GM13977 (cell line): ENCODE results near the gene LOC101059915.
"Not testable (repeated sequence)": the region's sequence is repeated elsewhere in the genome, so short reads cannot be mapped to it uniquely, and the experiment has no call there.

ENCODE experiments used
- DNase-seq: peaks from one replicate; pipeline ENCODE4 v3.0.0; 2012; ENCODE audit warnings: low spot score
- in situ Hi-C: fragments of 300-500 bp; cut with MboI; formaldehyde crosslinking; loops from one replicate; pipeline ENCODE4 v1.12.0; 2022; ENCODE audit warnings: low sequenced_read_pairs, low pct_unique_long_range_greater_than_20kb, mixed read lengths, inconsistent platforms; ENCODE audit not compliant: unreplicated experiment
- TF ChIP-seq, protein P1 (sequence below): IDR thresholded peaks from 2 replicates; pipeline ENCODE4 v1.5.1; 2012; ENCODE audit warnings: mild to moderate bottlenecking, control low read depth; ENCODE audit not compliant: insufficient read depth; ENCODE audit errors: extremely low read depth, missing control alignments

Gene LOC101059915

DNA sequence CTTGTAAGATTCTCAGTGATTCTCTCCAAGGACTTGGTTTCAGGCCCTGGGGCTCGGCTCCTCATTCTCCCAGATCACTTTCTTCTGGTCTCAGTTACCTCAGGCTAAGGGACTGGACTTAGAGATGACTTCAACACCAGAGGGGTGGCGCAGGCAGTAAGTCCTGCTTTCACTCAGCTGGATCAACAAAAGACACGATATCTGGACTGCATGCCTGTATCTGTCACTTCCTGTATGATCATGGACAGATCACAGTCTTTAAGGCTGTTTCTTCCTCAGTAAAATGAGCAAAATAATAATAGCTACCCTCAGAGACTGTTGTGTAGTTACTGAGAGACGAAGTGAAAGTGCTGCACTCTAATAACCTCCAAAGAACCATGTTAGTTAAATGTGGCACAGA is 29.5 kb upstream of the LOC101059915 start:
- DNase-seq, result no peak
- TF ChIP-seq, protein P1, sequence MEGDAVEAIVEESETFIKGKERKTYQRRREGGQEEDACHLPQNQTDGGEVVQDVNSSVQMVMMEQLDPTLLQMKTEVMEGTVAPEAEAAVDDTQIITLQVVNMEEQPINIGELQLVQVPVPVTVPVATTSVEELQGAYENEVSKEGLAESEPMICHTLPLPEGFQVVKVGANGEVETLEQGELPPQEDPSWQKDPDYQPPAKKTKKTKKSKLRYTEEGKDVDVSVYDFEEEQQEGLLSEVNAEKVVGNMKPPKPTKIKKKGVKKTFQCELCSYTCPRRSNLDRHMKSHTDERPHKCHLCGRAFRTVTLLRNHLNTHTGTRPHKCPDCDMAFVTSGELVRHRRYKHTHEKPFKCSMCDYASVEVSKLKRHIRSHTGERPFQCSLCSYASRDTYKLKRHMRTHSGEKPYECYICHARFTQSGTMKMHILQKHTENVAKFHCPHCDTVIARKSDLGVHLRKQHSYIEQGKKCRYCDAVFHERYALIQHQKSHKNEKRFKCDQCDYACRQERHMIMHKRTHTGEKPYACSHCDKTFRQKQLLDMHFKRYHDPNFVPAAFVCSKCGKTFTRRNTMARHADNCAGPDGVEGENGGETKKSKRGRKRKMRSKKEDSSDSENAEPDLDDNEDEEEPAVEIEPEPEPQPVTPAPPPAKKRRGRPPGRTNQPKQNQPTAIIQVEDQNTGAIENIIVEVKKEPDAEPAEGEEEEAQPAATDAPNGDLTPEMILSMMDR, result no peak
- in situ Hi-C loops, result no loop called here

DNA sequence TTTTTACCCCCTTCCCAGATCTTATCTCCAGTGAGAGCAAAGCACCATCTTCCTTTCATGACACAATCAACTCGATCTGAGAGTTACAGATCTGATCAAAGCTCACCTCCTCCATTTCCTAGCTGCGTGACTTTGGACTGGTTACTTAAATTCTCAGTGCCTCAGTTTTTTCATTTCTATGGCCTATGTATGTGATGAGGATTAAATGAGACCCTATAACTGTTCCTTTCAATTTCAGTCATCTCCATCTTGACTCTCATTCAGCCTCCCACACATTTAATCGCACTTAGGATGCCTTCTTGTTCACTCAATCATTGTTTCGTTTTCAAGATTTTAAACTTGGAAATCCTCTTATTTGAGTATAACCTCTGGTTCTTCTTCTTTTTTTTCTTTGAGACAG is 28.9 kb upstream of the LOC101059915 start:
- no peak for DNase-seq
- in situ Hi-C loops, result no loop called here
- TF ChIP-seq, protein P1, result no peak

DNA sequence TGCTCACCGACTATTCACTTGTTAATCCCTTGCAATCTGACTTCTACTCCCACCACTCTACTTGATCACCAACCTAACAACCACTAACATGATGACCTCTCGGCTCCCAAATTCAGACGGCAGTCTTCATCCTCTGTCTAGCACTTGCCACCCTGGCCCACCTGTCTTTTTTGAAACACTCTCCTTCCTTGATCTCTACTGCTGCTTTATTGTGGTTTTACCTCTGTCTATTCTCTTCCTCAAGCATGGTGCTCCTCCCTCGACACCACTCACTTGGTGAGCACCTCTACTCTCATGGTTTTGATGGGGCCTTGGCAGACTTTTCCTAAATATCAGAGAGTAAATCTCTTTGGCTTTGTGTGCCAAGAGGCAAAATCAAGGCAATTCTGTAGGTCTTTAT is 27.3 kb upstream of the LOC101059915 start:
- in situ Hi-C loops, result no loop called here
- TF ChIP-seq, protein P1, result no peak

DNA sequence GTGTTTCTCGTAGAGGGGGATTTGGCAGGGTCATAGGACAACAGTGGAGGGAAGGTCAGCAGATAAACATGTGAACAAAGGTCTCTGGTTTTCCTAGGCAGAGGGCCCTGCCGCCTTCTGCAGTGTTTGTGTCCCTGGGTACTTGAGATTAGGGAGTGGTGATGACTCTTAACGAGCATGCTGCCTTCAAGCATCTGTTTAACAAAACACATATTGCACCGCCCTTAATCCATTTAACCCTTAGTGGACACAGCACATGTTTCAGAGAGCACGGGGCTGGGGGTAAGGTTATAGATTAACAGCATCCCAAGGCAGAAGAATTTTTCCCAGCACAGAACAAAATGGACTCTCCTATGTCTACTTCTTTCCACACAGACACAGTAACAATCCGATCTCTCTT is 22.9 kb upstream of the LOC101059915 start:
- DNase-seq, in situ Hi-C loops: not testable (repeated sequence)

More for the DNA sequence above, 27.3 kb upstream of the LOC101059915 start:
- DNase-seq, result no peak

DNA sequence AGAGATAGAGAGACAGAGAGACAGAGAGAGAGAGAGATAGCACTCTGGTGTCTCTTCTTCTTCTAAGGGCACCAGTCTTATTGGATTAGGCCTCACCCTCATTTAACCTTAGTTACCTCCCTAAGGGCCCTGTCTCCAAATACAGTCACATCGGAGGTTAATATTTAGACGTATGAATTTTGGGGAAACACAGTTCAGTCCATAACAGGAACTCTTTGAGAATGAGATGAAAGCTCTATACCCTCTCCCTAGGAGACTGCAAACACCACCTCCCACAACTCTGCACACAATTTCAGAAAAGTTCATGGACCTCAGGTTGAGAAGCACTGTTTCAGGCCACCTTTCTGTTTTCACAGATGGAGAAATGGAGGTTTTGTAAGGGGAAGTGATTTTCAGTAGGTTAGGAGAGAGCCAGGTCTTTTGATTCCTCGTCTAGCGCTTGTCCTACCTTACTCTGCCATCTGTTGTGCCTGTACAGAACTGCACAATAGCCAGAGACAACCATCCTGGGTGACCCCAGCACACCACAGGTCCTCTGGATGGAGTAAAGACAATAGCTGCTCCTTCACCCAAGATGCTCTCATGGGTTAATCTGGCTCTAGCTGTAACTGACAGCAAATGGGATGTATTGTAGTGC is 16.9 kb upstream of the LOC101059915 start:
- TF ChIP-seq, protein P1, result peak; percentile 49
- DNase-seq, result no peak
- in situ Hi-C loops, result no loop called here

DNA sequence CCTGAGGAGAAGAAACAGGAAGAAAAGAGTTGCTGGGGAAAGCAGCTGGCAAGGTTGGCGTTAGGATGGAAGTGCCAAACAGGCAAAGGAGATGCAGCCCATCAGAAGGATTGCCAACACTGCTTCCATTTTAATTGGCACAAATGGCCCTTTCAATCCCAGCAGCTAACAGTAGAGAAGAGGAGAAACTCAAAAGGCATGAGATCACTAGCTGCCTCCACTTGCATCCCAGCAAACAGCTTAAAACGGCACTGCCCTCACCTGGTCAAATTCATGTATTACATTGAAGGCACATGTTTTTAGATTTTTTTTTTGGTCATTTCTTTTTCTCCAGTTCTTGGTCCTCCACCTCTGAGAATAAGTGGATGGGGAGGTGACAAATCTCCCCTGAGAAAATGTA is 14.9 kb upstream of the LOC101059915 start:
- in situ Hi-C loops, result no loop called here
- TF ChIP-seq, protein P1, result peak; percentile 70
- DNase-seq, result no peak

DNA sequence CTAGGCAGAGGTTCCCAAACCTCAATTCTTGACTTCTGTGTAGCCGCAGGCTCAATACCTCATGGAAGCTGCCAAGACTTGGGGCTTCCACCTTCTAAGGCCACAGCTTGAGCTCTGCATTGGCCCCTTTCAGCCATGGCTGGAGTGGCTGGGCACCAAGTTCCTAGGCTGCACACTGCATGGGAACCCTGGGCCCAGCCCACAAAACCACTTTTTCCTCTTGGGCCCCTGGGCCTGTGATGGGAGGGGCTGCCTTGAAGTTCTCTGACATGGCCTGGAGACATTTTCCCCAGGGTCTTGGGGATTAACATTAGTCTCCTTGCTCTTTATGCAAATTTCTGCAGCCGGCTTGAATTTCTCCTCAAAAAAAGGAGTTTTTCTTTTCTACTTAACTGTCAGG is 14.0 kb upstream of the LOC101059915 start:
- in situ Hi-C loops, result no loop called here

More for the DNA sequence above, 14.0 kb upstream of the LOC101059915 start:
- DNase-seq, result no peak
- TF ChIP-seq, protein P1, result no peak
